RPMI8226 (cell line): Measurements from ENCODE around the gene PLSCR3.

ENCODE experiments used
- DNase-seq: peaks from one replicate; pipeline ENCODE4 v3.0.0-alpha.2; 2015

PLSCR3 gene

DNA sequence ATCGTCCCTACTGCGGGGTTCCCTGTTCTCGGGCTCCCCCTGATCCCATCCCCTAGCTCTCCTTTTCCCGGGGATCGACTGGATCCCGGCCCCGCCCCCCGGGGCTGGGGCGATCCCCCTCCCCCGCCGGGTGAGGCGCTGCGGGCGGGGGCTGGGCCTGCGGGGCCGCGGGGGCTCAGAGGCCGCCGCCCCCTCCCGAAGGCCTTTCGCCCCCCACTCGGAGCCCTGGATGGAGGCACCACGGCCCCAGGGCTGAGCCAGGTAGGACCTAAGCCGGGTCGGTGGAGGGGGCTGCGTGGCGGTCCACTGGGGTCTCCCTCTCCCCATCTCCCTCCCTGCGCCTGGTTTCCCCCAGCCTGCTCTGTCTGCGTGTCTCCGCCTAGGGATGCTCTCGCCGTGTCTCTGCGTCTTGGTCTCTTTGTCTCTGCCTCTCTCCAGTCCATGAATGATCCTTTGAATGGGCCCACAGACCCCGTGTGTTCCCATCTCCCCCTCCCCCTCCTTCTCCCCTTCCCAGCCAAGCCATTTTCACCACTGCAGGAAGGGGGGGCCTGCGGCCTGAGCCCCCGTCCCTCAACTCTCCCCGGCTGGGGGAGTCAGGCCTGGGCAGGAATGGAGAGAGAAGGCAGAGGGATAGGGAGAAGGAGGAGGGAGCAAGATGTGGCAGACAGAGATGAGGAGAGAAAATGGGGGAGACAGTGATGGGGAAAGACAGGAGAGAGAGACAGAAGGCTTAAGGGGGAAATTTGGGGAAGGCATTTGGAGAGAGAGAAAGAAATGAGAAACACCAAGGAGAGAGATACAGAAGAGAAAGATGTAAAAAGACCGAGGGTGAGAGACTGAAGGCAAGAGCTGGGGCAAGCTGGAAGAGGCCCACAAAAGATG is 11.3 kb upstream of the PLSCR3 start:
- no peak for DNase-seq

GRCh38 chr17:7404737-7405349 is 10.5 kb upstream of the PLSCR3 start:
- DNase-seq, result peak; percentile 69

DNA sequence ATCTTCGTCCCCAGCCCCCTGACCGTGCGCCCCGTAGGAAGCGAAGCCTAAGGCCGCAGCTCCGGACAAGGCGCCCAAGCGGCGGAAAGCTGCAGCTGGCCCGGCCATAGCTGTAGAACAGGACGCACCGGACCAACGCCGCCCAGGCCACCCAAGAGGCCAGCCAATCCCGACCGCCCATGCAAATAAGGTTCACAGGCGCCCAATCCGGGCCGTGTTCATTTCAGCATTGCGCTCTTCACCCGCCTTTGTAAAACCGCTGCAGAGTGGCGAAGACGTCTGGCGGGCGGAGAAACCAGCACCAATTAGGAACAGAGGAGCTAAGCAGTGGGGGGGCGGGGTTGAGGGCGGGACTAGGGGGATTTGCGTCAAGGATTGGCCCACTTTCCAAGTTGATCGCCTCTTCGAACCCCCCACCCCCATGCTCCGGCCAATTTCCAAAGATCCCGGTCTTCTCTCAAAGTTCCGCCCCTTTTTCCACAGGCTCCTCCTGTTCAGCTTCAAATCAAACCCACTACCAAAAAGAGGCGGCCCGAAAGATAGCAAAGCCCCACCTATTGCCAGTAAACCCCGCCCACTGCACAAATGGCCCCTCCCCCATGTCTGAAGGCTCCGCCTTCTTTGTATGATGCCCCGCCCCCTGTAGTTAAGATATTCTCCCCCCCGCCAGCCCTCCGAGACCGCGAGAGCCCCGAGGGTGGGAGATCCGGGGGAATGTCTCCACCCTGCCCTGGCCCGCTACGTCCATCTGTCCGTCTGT is 9.8 kb upstream of the PLSCR3 start, which contains the start of gene TMEM256:
TSS of gene TMEM256 (minus strand) at position 121 of the 760 bp plus-strand sequence. CDS start at position 108, 13 bp downstream.
- peak; percentile 96 for DNase-seq

GRCh38 chr17:7403727-7403976 is 9.3 kb upstream of the PLSCR3 start:
- no peak for DNase-seq

DNA sequence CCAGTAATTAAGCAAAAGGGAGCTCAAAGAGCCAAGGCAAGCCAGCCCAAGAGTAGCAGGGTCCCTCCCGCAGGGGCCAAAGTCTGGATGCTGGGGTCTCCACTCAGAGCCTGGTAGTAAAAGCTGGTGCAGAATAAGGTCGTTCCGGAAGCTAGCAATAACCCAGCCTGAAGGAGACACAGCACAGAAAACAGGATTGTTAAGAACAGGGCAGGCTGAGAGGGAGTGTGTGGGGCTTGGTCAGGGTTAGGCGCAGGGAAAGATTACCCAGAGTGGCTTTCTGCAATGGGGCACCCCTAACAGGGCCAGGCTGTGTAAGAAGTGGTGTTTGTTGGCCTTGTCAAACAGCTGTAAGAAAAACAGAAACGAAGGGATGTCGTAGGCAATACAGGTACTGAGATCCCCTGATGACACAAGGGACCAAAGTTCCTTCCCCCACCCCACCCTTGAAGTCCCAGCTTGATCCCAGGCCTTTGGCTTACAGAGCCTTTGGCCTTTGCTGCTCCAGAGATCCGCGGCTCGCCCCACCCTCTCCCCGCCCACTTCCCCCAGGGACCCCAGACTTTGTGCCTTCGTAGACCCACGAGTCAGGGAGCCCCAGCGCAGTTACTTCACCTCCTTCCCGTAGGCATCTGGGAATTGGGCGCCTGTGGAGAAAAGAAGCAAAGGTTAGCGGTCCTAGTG is 8.9 kb upstream of the PLSCR3 start:
- DNase-seq, result no peak

DNA sequence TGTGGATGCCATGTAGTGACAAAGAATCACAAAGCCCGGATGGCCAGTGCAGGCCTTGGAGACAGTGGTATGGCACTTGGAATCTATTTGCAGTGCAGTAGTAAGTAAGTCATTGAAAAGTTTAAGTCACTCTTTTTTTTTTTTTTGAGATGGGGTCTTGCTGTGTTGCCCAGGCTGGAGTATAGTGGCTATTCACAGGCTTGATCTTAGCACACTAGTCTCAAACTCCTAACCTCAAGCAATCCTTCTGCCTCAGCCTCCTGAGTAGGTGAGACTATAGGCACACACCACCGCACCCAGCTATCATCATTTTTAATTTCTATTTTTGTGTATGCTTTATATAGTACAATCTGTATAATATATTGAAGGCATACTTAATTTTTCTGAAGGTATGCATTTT is 4.3 kb upstream of the PLSCR3 start:
- DNase-seq, result no peak

GRCh38 chr17:7396147-7396546 is 1.8 kb upstream of the PLSCR3 start:
- DNase-seq, result no peak

DNA sequence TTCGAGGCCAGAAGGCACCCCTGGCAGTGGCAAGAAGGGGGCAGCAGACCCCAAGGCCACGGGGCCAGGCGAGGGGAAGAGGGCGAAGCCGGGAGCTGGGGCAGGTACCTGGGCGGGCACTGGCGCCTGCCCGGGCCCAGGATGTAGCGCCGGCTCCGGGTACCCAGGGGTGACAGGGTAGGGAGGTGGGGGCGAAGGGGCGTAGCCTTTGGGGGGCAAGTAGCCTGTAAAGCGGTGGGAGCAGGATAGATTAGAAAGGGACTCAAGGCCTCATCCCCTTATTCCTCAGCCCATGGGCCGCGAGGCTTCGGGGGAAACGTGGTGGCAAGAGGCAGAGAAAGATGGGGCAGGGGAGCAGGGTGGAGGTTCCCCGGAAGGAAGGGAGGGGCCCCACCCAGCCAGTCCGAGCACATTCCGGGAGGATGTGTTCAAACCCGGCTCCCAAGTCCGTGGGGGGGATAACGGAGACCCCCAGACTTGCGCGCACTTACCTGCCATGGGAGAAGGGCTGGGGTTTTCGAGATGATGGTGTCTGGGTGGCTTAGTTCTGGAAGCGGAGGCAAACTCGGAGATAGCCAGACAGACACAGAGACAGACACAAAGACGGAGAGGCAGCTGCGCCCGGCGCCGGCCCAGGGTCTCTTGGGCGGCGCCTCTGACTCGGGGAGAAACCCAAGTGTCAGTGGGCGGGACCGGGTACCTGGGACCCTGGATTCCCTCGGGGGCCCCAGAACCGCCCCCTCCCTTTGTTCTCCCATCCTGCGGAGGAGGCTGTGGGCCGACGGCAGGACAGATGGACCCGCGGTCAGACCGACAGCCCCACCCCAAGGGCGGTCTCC is 493 bp downstream of the PLSCR3 start:
- DNase-seq, result peak; percentile 46

DNA sequence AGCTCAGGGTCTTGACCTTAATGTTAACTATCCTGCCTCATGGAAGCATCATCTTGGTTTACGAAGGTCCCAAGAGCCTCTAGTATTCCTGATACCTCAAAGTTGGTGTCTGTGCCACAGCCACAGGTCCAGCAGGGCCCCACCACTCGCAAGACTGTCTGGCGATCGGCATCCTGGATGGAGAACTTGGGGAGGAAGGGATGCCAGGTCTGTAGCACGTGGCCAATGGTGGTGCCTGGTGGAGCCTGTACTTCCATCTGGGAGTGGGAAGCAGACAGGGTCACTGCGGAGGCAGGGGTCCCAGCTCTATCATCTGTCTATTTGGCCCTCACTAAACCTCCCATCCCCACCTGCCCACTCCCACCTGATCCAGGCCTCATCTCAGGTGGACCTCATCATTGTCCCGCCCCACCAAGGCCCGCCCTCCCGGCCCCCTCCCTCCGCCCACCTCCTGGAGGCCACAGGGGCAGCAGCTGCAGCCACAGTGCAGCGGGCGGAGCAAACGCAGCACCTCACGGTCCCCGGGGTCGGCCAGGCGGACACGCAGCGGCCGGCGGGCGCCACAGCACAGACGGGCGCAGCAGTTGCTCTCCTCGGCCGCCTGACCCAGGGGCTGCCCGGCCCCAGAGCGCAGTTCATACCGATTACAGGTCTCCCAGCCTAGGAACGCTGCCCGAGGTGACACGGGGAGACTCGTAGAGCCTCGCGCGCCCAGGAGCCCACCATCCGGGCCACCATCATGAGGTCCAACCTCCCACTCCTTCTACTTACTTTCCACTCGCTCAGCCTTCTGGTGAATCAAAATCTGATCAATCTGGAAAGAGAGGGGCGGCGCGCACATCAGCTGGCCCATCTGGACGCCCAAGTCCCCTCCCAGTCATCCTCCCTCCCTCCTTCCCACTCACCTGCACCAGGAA is 1.4 kb downstream of the PLSCR3 start:
- no peak for DNase-seq

- DNase-seq, result no peak
These were observed 3.0 kb downstream of the PLSCR3 start for GRCh38 chr17:7391307-7391706.

DNA sequence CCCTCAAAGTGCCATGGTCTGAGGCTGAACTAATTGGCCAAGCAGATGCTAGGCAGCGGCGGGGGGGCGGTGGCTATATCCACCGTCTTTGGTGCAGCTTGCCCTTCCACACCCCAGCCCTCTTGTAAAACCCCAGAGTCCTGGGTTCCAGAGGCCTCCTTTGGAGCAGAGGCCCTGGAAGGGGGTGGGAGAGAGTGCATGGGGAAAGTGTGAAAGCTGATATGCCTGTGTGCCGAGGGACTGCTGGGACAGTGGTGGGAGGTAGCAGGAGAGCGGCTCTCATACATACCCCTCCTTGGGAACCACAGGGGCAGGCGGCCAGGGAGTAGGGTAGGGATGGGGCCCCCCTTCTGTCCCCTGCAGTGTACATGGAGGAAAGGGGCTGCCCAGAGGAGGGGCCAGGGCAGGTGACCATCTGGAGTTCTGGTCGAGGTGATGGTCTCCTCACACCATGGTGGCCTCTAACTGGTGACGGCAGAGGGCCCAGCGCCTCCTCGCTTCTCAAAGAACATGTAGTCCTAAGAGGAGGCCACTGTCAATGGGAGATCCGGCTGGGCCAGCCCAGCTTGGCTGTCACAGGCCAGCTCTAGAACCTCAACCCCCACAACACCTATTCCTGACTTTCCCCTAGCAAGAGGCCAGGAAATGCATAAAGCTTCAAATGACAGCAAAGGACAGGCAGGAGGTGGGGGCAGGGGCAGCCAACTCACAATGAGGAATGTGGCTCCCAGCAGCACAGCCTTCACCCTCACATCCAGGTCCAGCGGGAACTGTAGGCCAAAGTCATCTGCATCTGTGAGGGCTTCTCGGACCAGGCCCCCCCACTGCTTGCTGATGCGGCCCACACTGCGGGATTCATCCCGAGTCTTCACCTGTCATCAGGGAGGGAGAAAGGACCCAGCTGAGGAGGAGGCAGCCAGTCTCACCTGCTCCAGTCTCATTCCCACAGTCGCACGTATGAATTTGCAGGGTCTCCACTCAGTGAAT is 4.1 kb downstream of the PLSCR3 start:
- no peak for DNase-seq

DNA sequence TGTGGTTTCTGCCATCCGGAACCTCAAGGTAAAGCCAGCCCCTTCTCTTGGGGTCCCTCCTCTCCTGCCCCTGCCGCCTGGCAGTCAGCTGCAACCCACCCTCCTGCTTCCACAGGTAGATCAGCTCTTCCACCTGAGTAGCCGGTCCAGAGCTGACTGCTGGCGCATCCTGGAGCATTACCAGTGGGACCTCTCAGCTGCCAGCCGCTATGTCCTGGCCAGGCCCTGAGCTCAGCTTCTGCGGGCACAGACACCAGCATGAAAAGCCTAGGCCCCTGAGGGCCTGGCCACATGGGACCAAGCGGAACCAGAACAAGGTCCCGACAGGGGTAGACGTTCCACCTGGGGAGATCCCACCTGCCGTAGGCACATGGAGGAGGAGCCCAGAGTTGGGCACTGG is 5.5 kb downstream of the PLSCR3 start:
- DNase-seq, result no peak

- DNase-seq, result no peak
These were observed 9.7 kb downstream of the PLSCR3 start for GRCh38 chr17:7384489-7385081.

GRCh38 chr17:7383742-7384488 is 10.4 kb downstream of the PLSCR3 start:
- no peak for DNase-seq

GRCh38 chr17:7383371-7383741 is 11.0 kb downstream of the PLSCR3 start:
- DNase-seq, result no peak

GRCh38 chr17:7382901-7383300 is 11.4 kb downstream of the PLSCR3 start:
- no peak for DNase-seq

DNA sequence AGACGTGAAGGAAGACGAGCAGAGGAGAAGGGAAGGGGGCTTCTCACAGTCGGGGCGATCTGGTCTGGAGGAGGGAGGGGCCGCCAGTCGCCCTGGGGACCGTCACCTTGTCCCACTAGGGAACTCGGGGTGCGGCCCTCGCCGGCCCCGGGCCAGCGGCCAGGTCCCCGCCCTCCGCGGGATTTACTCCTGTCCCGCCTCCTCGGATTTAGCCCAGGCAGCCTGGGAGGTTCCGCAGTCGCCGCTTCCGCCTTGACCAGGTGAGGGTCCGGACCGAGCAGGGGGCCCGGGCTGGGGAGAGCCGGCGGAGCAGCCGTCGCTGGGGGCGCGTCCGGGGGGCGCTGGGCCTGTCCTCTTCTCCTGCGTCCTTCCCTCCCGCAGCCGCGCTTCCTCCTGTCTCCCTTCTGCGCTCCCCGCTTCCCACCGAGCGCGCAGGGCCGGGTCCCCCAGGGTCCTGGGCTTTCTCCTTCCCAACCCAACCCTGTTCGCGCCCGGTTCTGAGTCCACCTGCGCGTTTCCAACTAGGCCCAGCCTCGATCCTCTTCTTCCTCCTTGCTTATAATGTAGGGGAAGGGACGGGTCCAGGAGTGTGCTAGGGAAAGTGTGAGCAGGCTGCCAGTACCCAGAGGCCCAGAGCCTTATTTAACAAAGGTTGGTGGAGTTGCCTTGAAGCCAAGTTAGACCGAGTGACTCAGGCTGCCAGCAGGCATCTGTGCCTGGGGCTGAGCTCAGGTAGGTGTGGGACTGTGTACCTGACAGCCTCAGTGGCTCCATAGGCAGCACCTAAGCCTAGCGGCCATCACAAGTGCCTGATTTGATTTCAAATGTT is 13.3 kb downstream of the PLSCR3 start, which contains the start of gene TNK1:
TSS of gene TNK1 (plus strand) at position 235 of the 829 bp plus-strand sequence. CDS start 1,838 bp downstream, outside the sequence.
- DNase-seq, result peak; percentile 35

- DNase-seq, result no peak
These were observed 14.0 kb downstream of the PLSCR3 start for GRCh38 chr17:7380321-7380720.
